GM18526 (cell line): ENCODE measurements around the gene SEH1L.
A peak's percentile ranks its signal among the peaks of the same experiment; 100 is the strongest.

Source experiments
- POLR2A ChIP-seq: IDR thresholded peaks from 3 replicates; pipeline ENCODE4 v1.6.1; 2011; ENCODE audit not compliant: insufficient read length; ENCODE audit errors: extremely low read depth

The SEH1L gene

GRCh38 chr18:12929477-12930083 is 18.2 kb upstream of the SEH1L start:
- TF ChIP-seq POLR2A, result no peak

- no peak for TF ChIP-seq POLR2A
Observed at GRCh38 chr18:12930376-12930775, 17.4 kb upstream of the SEH1L start.

GRCh38 chr18:12930908-12931307 is 16.9 kb upstream of the SEH1L start:
- TF ChIP-seq POLR2A, result no peak

GRCh38 chr18:12933327-12933726 is 14.5 kb upstream of the SEH1L start:
- no peak for TF ChIP-seq POLR2A

GRCh38 chr18:12934454-12935071 is 13.2 kb upstream of the SEH1L start:
- TF ChIP-seq POLR2A, result no peak

GRCh38 chr18:12939162-12939561 is 8.6 kb upstream of the SEH1L start:
- no peak for TF ChIP-seq POLR2A

- no peak for TF ChIP-seq POLR2A
Observed at GRCh38 chr18:12943215-12943614, 4.6 kb upstream of the SEH1L start.

- TF ChIP-seq POLR2A, result no peak
Observed at GRCh38 chr18:12944709-12945108, 3.1 kb upstream of the SEH1L start.

- no peak for TF ChIP-seq POLR2A
Observed at GRCh38 chr18:12946549-12947284, 1.1 kb upstream of the SEH1L start.

GRCh38 chr18:12948050-12948804 is 416 bp downstream of the SEH1L start:
- peak; percentile 72 for TF ChIP-seq POLR2A

- no peak for TF ChIP-seq POLR2A
Observed at GRCh38 chr18:12958478-12958877, 10.7 kb downstream of the SEH1L start.

- no peak for TF ChIP-seq POLR2A
Observed at GRCh38 chr18:12960395-12960794, 12.6 kb downstream of the SEH1L start.

GRCh38 chr18:12960853-12961397 is 13.1 kb downstream of the SEH1L start:
- no peak for TF ChIP-seq POLR2A

GRCh38 chr18:12963069-12963468 is 15.3 kb downstream of the SEH1L start:
- no peak for TF ChIP-seq POLR2A

- no peak for TF ChIP-seq POLR2A
Observed at GRCh38 chr18:12968115-12968514, 20.3 kb downstream of the SEH1L start.
